ENCODE data around the gene COMMD6. TPM values are rescaled to one million over a fixed set of nuclear protein-coding genes. Genes with fewer than 3 reads are reported as not detected.

Gene COMMD6
- total and polyA plus RNA-seq, 2 of the 13 experiments (the other 11 are each of a cell fraction or from before 2014, with no cell fraction given), result 97.0 to 164 TPM

- Histone ChIP-seq H4K20me1 (ENCODE audit: insufficient read depth, low read length) (no peaks in the 10 kb centered on the region), H3K4me2 (ENCODE audit: low read depth, low read length) (no peak overlapping the region), H3K27me3 (ENCODE audit: control insufficient read depth in 1 of 2, insufficient read depth in 2 of 2, low read length in 2 of 2) (no peaks in the 10 kb centered on the region), H3K9ac (ENCODE audit: insufficient read depth, low read depth, low read length) (no peak overlapping the region), H3K79me2 (ENCODE audit: insufficient read depth, low read length) (no peaks in the 10 kb centered on the region), H3K9me3 (ENCODE audit: low read length) (no peaks in the 10 kb centered on the region), H3K36me3 (replicated peaks in 1 of 2; ENCODE audit: control insufficient read depth in 1 of 2, insufficient read depth in 2 of 2, low read length in 2 of 2) (no peaks in the 10 kb centered on the region), H3K4me1 (ENCODE audit: insufficient read depth, low read length) (peaks cover 18% of the 10 kb centered on the region), H2AFZ (ENCODE audit: low read length) (peak overlapping the region; percentile 76), H3K4me3 (replicated peaks in 1 of 3; ENCODE audit: insufficient read depth in 1 of 3, low read depth in 2 of 3, low read length in 3 of 3) (no peak overlapping the region), H3K27ac (ENCODE audit: extremely low read length, insufficient read depth, low read length) (no peak overlapping the region)
- no peak for DNase-seq (ENCODE audit: low spot score)
- intact Hi-C loops (cut with micrococcal nuclease; ENCODE audit: unreplicated experiment), result no loop called here
- POLR2A ChIA-PET, result interaction anchor here (1.4 kb wide), 1 partner anchor 14 kb away, joined by 3 read pairs; the partner anchor contains the start of gene TBC1D4
- 34% methylated on average over 5 of the region's 5 CpGs for WGBS (ENCODE audit: low lambda C conversion rate)
- in situ Hi-C loops (cut with HindIII; ENCODE audit: extremely low pct_ligation_motif_present, low pct_unique_long_range_greater_than_20kb), result no loop called here
- no TSS peak for BruUV-seq (replicated peaks)
- ATAC-seq, result no peak
- CTCF ChIA-PET (ENCODE audit: low intra/inter-chr PET ratio, low total read pairs), result no interaction called here
- FAIRE-seq, result no peak
- TF ChIP-seq ZNF12 (CRISPR knock-in tag; IDR thresholded peaks at IDR 0.05) (0 out of 2 replicates have a peak, but pooled peaks have one; percentile 37), ZBTB8A (CRISPR knock-in tag; IDR thresholded peaks at IDR 0.05; ENCODE audit: borderline replicate concordance, low read depth) (no peak)
Measured at GRCh38 chr13:75495938-75496337, 41.7 kb downstream of the COMMD6 start.

GRCh38 chr13:75494491-75494890 is 43.1 kb downstream of the COMMD6 start:
- intact Hi-C loops (cut with micrococcal nuclease; ENCODE audit: unreplicated experiment) (no loop called here), in situ Hi-C loops (cut with HindIII; ENCODE audit: extremely low pct_ligation_motif_present, low pct_unique_long_range_greater_than_20kb) (no loop called here)
- FAIRE-seq (no peak), ATAC-seq (no peak), DNase-seq (ENCODE audit: low spot score) (no peak)
- Histone ChIP-seq H3K4me1 (ENCODE audit: insufficient read depth, low read length) (peaks cover 30% of the 10 kb centered on the region), H3K9me3 (ENCODE audit: low read length) (no peaks in the 10 kb centered on the region), H3K9ac (ENCODE audit: insufficient read depth, low read depth, low read length) (no peak overlapping the region), H3K36me3 (replicated peaks in 1 of 2; ENCODE audit: control insufficient read depth in 1 of 2, insufficient read depth in 2 of 2, low read length in 2 of 2) (no peaks in the 10 kb centered on the region), H2AFZ (ENCODE audit: low read length) (no peak overlapping the region), H3K27ac (ENCODE audit: extremely low read length, insufficient read depth, low read length) (no peak overlapping the region), H3K4me2 (ENCODE audit: low read depth, low read length) (no peak overlapping the region), H3K4me3 (replicated peaks in 1 of 3; ENCODE audit: insufficient read depth in 1 of 3, low read depth in 2 of 3, low read length in 3 of 3) (no peak overlapping the region), H4K20me1 (ENCODE audit: insufficient read depth, low read length) (no peaks in the 10 kb centered on the region), H3K27me3 (ENCODE audit: control insufficient read depth in 1 of 2, insufficient read depth in 2 of 2, low read length in 2 of 2) (no peaks in the 10 kb centered on the region), H3K79me2 (ENCODE audit: insufficient read depth, low read length) (no peaks in the 10 kb centered on the region)
- ChIA-PET CTCF (ENCODE audit: low intra/inter-chr PET ratio, low total read pairs) (no interaction called here), POLR2A (no interaction called here)
- no TSS peak for BruUV-seq (replicated peaks)
- 53% methylated on average over 1 of the region's 1 CpG for WGBS (ENCODE audit: low lambda C conversion rate)
- TF ChIP-seq SUZ12 (IDR thresholded peaks at IDR 0.05; ENCODE audit: low read depth, low read length) (no peak), TFE3 (CRISPR knock-in tag; IDR thresholded peaks at IDR 0.05) (no peak), ZBTB1 (CRISPR knock-in tag; IDR thresholded peaks at IDR 0.05; ENCODE audit: borderline replicate concordance) (no peak), TMF1 (CRISPR knock-in tag; IDR thresholded peaks at IDR 0.05; ENCODE audit: low read depth) (no peak), STAT6 (CRISPR knock-in tag; IDR thresholded peaks at IDR 0.05; ENCODE audit: borderline replicate concordance) (no peak), FOXO1 (CRISPR knock-in tag; IDR thresholded peaks at IDR 0.05) (no peak), ZNF850 (CRISPR knock-in tag; conservative IDR thresholded peaks at IDR 0.05) (no peak), HOXA3 (CRISPR knock-in tag; IDR thresholded peaks at IDR 0.05) (no peak), ZNF205 (CRISPR knock-in tag; IDR thresholded peaks at IDR 0.05) (no peak), ZFP1 (CRISPR knock-in tag; IDR thresholded peaks at IDR 0.05) (no peak), NFYC (CRISPR knock-in tag; IDR thresholded peaks at IDR 0.05) (no peak), ZMYM2 (CRISPR knock-in tag; IDR thresholded peaks at IDR 0.05) (no peak)
- TF ChIP-seq, protein P1, sequence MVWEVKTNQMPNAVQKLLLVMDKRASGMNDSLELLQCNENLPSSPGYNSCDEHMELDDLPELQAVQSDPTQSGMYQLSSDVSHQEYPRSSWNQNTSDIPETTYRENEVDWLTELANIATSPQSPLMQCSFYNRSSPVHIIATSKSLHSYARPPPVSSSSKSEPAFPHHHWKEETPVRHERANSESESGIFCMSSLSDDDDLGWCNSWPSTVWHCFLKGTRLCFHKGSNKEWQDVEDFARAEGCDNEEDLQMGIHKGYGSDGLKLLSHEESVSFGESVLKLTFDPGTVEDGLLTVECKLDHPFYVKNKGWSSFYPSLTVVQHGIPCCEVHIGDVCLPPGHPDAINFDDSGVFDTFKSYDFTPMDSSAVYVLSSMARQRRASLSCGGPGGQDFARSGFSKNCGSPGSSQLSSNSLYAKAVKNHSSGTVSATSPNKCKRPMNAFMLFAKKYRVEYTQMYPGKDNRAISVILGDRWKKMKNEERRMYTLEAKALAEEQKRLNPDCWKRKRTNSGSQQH (CRISPR knock-in tag; IDR thresholded peaks at IDR 0.05; ENCODE audit: low read depth), result no peak

All from HepG2 (cell line).